T-helper 1 cell (primary cell): ENCODE data around the gene CYP51A1.
"Not testable (repeated sequence)": the region's sequence is repeated elsewhere in the genome, so short reads cannot be mapped to it uniquely, and the experiment has no call there.

ENCODE experiments used
- DNase-seq, 5 donors: peaks; one replicate each; pipeline ENCODE4 v3.0.0-alpha.2; 2012 to 2020

The CYP51A1 gene

DNA sequence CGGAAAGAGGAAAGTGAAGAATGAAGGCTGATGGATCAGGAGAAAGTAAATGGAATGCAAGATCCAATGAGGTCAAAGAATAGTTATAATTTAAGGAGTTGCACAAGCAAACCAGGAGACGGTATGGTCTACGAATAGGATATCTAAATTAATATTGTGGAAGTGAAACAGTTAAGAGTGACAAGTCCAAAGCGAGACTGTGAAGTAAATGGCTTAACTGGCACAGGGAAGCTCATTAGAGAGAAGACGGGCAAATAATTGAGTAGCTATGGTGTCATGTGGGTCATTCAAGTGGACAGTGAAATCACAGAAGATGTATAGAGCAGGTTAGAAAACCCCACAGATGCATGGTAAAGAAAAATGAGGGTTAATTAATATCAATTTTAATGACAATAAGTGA lies 3.2 kb downstream of the CYP51A1 start:
- DNase-seq: no peak

DNA sequence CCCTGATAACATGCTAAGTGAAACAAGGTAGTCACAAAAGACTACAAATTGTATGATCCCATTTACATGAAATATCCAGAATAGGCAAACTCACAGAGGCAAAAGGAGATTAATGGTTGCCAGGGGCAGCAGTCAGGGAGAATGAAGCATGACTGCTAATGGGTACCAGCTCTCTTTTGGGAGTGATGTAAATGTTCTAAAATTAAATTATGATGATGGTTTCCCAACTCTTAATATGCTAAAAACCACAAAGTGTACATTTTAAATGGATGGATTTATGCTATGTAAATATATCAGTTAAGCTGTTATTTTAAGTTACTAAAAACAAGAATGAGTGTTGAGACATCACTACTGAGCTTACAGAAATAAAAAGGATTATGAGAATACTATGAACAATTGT lies 12.6 kb downstream of the CYP51A1 start:
- DNase-seq: no peak

DNA sequence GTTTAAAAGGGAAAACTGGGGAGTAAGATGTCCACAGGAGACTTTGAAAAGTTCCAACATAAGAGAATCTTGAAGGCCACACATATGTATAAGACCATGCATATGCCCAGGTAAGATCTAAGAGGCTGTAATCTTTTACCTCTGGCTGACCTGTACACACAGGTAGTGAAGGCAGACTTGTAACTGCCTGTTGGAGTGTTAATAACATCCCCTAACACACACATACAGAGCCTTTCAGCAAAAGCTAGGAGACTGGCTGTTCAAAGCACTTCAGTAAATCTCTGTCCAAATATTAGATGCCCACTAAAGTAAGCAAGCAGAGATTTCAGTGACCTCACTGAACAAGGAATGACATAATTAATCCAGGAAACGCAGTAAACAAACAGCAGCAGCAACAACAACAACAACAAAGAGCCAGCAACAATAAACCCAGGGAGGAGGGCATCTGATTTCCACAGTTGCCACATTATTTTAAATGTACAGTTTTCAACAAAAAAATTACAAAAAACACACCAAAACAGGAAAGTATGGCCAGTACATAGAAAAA lies 15.0 kb downstream of the CYP51A1 start:
- no peak for DNase-seq

DNA sequence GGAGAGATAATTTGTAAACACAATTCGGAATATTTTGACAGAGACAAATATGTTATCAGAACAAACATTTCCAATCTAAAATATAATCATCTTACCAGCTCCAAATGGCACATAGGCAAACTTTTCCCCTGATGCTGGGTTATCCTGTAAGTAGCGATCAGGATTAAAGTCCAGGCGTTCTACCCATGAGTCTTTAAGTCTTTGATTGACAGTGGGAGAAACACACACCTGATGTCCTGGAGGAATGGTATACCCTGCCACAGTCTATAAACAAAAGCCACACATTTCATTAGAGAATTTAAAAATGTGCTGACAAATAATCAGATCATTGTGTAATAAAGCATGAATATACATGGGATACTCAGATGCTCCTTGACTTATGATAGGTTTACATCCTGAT lies 17.3 kb downstream of the CYP51A1 start:
- no peak for DNase-seq

DNA sequence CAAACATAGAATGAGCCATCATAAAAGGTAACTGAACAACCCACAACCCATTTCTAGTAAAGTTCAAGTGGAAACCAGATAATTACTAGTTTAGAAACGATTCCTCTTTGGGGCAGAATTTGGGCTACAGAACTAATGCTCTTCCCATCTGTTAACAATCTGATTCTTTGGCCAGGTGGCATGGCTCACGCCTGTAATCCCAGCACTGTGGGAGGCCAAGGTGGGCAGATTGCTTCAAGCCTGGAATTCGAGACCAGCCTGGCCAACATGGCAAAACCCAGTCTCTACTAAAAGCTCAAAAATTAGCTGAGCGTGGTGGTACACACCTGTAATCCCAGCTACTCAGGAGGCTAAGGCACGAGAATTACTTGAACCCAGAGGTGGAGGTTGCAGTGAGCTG lies 18.5 kb downstream of the CYP51A1 start:
- no peak for DNase-seq

DNA sequence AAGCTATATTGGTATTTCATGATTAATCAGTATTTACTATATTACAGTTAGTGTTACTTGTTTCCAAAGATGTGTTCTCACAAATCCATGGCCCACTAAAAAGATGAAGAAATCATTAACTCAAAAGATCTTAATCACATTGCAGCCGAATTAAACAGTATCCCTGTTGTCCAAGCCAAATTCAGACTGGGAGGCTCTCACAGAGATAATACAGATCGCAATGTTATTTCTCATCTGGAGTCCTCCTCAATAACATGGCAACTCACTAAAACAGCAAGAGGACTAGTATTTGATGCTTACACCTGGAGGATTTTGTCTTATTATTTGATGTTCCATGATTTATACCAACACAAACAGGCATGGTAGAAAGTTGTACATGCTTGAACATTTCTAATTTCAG lies 23.4 kb downstream of the CYP51A1 start:
- no peak for DNase-seq

DNA sequence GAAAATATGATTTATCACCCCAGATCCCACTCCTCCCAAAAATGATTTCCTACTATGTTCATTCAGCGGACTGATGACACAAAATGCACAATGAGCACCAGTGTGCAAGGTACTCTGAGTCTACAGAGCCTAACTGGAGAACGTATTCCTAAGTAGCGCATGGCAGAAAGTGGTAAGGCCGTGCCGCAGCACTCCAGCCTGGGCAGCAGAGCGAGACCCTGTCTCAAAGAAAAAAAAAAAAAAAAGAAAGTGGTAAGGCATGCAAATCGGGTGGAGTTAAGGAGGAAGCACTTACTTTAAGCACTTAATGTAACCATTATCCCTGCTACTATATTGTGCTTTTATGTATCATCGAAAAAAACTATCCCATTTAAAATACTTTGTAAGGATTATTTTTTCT lies 25.5 kb downstream of the CYP51A1 start:
- no peak for DNase-seq

DNA sequence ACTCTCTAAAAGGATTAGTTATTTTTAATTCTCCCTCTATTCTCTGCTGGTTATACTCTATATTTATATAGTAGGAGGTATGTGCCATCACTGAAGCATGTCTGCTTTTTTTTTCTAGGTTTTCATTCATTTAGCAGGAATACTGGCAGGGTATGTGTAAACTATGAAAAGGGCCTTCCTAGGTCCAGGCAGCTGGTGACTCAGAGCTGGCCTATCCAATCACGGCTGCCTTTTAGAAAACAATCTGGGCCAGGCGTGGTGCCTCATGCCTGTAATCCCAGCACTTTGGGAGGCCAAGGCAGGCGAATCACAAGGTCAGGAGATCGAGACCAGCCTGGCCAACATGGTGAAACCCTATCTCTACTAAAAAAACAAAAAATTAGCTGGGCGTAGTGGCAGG lies 31.4 kb downstream of the CYP51A1 start:
- DNase-seq: not testable (repeated sequence)

DNA sequence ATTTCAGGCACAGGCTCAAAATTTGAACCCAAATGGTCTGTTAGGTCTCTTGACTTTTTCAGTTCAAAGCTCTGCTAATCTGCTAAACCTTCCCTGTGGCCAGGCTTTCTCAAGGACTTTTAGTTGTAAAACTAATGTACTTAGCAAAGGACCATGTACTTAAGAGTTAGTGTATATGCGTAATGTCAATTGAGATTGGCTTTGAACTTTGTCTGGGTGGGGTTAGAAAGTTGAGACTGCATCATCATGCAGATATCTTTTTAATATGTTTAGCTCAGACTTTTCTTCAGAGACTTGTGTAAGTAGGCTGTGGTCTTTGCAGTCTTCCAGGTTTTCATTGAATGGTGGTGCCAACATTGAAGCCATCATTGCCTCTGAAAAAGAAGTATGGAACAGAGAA lies 33.7 kb downstream of the CYP51A1 start:
- no peak for DNase-seq

DNA sequence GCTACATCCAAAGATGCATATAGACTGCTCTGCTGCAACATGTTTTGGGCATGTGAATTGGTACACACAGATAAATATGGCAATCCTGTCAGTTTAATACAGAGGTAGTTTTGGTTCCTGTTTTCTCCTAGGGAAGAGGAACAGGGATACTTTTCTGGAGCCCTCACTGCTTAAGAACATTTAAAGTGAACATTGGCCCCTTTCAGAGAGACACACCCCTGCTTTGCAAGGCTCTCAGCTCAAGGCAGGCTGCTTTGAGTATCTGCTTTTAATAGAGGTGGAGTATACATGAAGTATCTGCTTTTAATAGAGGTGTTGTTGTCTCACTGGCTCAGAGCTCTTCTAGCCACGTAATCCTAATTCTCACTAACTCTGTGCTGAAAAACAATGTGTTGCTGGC lies 38.9 kb downstream of the CYP51A1 start:
- no peak for DNase-seq

DNA sequence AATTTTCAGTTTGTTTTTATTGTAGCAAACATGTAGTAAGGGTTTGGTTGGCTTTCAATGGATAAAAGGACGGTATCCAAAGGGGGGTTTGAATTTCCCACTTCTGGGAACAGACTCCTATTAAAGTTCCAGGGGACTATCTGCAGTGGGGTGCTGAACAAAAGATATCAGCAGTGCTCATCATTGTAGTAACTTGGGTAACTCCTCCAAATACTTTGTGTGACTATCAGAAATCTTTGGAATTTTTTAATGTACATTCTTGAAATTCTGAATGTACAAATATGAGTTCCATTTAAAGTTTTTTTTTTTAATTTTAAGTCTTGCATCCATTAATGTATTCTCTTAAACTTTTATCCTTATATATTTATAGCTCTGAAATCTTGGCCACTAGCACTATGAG lies 42.1 kb downstream of the CYP51A1 start:
- DNase-seq: no peak

DNA sequence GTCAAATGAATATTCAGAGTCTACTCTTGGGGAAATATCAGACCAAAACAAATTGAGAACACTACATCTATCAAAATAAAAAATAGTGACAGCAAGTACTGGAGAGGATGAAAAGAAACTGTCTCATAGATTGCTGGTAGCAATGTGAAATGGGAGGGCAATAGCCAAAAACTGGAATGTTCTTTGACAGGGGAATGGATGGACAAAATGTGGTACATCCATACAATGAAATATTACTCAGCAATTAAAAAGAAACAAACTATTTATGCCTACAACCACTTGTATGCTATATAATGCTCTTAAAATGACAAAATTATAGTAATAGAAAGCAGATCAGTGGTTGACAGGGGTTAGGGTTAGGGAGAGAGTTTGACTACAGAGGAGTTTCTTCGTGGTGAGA lies 46.0 kb downstream of the CYP51A1 start:
- DNase-seq: no peak

DNA sequence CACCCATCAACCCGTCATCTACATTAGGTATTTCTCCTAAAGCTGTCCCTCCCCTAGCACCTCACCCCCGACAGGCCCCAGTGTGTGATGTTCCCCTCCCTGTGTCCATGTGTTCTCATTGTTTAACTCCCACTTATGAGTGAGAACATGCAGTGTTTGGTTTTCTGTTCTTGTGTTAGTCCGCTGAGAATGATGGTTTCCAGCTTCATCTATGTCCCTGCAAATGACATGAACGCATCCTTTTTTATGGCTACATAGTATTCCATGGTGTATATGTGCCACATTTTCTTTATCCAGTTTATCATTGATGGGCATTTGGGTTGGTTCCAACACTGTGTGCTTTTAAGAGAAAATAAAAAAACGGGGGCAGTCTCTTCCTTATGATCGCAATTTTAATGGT lies 50.4 kb downstream of the CYP51A1 start:
- not testable (repeated sequence) for DNase-seq

DNA sequence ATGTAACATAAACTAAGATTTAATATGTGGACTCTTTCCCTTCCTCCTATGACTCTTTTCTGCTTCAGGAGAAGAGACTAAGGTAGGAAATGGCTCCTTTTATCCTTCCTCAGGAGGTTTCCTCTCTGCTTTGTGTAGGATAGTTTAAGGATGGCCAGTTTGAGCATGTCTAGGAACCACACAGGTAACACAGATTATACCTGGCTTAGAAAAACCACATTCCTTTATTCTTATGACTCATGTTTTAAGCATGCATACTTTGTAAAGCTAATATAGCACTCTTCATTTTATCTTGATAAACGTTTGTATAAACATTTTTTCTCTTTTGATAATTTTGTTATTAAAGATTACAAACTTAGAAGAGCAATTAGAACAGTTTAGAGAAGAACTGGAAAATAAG lies 57.8 kb downstream of the CYP51A1 start:
- DNase-seq: no peak

DNA sequence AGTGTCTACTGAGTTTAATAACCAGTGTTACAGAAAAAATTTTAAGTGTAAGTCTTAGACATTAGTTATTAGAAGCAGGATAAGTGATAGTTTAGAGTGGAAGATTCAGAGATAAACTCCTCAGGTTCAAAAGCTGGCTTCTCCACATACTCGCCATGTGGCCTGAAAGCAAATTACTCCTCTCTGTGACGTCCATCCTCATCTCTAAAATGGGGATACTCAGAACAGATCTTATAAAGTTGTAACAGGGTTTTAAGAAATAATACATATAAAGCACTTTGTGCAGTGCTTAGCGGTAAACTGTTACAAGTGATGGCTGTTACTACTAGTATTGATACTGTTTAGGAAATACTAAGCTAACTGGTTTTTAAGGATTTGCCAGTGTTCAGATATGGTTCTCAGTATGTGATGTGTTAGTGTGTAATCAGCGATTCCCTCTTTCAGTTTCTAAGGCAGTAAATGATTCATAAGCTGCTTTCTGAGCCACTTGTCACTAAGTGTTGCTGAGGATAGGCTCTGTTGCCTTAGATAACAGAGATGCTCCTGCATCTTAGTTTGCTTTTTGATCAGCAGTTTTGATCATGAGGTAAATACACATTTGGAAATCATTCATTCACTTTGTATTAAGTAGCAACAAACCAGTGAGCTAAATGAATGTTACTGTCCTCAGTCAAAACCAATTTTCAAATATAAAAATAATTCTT lies 58.7 kb downstream of the CYP51A1 start:
- DNase-seq: peak in 1 of 5 donors; percentile 31

DNA sequence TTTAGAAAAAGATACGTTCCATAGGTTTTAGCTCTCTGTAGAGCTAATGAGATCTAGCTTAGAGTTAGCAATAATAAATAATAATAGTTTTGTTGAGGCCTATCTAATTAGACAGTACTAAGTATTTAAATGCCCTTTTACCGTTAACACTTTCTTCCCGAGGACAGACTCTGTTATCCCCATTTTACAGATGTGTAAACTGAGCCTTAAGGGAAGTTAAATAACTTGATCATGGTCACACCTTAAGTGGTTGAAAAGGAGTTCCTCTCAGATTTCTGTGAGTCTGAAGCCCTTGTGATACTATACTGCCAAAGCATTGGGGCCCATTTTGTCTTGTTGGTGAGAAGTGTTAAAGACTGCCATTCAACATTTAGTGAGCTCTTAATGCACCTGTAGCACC lies 61.6 kb downstream of the CYP51A1 start:
- DNase-seq: no peak

DNA sequence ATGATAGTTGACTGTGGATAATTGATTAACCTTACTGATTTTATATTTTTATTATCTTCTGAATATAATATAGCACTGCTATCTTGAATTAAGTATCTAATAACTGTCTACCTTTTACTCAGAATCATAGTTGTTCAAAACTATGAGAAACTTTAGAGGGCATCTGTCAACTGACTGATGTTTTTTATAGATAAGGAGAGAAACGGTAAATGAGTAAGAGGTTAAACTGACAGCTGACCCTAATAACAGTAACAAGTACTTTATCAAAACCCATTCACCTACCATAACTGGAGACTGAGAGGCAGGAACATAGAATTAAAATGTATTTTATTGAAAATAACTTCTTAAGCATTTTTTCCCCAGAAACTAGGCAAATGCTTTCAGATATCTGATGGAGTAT lies 62.2 kb downstream of the CYP51A1 start:
- DNase-seq: no peak

DNA sequence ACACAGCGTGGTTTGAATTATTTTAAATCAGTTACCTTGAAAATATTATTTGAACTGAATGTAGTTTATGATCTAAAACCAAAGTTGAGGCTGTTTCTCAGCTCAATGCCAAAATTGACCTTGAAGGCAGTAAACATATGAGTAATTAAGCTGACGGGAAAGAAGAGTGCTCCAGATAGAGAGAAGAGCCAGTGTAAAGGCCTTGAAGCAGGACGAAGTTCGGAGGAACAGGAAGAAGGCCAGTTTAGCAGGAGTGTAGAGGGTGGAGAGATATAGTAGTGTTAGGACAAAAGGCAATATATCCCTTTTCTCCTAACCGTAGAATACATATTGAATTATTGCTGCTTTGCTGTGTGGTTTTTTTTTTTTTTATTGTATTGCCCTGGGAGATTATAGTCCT lies 63.2 kb downstream of the CYP51A1 start:
- no peak for DNase-seq

DNA sequence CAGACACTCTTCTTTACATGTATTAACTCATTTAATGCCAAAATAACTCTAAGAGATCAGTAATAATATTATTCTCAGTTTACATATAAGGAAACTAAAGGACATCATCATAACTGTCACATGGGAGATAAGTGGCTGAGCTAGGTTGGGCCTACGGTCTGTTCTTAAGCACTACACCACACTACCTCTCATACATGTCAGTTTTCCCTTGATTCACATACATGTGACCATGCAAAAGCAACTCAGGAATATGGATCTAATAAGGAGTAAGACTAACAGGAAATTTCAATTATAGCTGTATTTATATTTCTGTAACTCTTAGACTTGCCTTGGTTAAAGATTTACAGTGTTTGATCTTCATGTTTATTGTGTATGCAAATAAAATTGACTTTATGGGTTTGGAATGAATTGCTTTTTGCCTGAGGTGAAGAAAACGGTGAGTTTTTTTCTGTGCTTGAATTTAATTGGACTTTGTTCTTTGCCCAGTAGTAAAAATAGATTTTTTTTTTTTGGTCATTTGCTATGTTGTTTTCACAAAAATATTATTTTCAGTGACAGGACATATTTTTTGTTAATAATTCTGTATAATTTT lies 69.7 kb downstream of the CYP51A1 start:
- no peak for DNase-seq
